ENCODE measurements around the gene NDUFA8.

The NDUFA8 gene

DNA sequence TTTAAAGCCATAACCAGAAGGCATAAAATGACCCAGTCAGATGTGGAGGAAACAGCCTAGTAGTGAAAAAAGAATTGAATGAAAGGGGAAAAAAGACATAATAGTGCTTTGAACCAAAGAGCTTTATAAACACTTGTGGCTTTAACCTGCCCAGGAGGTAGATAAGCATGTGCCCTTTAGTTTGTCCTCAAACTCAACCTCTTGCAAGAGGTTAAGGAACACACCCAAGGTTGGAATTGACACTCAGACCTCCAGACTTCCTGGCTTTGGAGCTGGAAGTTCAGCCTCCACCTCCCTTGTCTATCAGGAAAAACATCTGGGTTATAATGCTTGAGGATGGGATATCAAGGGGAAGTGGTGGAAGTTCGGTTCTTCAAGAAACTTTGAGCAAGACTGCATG is 16.3 kb downstream of the NDUFA8 start:
- no peak overlapping the region for H3K4me3 ChIP-seq (ENCODE audit: low read length)
- no peak for DNase-seq (ENCODE audit: low read depth, low spot score)

DNA sequence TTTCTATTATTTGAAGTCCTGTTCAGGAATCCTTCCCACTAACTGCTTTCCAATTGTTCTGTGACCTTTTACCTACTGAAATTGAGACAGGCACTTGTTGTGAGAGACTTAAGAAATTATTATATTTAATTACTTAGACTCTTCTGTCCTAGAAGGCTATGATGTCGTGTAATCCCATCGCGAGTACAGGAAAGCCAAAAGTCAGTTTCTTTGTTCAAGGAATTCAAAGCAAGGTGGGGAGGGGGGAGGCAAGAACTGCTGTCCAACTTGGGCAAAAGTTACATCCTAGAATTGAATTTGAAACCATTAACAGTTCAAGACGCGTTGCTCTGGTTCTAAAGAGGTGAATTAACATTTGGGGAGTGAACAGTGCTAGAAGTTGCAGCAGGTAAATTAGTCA is 17.9 kb downstream of the NDUFA8 start:
- no peak overlapping the region for H3K4me3 ChIP-seq (ENCODE audit: low read length)
- DNase-seq (ENCODE audit: low read depth, low spot score) = no peak

DNA sequence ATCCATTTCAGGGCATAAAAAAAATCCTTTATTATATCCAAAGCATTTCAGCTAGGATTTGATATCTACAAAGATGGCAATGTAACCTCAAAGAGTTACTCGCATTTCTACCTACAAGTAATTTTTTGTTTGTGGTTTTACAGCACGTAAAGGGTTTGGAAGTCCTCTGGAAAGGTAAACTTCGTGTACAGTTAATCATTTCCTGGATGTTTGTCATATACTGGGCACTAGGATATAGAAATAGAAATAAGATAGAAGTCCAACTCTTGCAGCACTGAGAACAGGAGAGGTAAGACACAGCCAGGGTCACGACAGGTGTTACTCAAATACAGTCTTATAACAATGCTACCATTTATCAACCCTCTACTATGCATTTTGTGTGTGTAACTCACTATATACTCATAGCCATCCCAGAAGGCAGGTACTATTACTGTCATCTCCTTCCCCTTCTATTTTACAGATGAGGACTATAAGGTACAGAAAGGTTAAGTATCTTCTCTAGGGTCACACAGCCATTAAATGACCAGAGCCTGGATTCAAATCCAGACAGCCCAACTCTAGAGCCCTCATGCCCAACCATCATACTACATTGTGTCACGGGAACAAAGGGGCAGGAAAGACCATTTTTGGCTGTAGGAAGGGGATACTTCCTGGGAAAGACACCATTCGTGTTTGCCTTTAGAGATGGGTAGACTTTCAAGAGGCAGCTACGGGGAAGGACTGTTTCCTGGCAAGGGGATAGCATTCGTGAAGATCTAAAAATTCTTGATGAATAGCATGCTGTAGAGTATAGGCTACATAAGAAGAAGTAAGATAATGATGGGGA is 19.0 kb downstream of the NDUFA8 start:
- no peak for DNase-seq (ENCODE audit: low read depth, low spot score)
- no peak overlapping the region for H3K4me3 ChIP-seq (ENCODE audit: low read length)

DNA sequence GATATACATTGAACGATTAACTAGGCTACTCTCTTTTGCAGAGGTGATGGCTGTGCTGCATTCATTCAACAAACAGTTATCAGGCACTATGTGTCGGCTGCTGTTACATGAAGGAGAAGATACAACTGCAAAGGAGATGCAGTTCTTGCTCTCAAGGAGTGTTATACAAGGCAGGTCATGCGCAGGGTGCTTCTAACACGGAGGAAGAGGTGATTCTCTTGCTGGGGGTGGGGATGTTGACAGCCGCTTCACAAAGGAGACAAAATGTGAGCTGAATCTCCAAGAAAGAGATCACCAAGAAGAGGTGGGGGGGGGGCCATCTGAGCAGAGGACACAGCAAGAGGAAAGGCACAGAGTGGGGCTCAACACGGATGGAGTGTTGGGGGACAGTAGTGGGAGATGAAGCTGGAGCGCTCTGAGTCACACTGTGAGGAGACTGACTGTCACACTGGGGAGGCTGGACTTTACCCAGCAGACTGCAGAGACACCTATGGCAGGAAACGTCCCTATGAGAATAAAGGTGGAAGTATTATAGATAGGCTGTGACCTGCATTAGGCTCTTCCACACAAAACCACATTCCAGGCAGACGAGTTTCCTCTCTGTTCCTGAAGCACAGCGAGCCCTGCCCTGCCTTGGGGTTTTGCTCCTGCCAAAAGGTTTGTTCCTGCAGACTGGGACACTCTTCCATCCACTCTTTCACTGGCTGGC is 20.9 kb downstream of the NDUFA8 start:
- no peak overlapping the region for H3K4me3 ChIP-seq (ENCODE audit: low read length)
- no peak for DNase-seq (ENCODE audit: low read depth, low spot score)

DNA sequence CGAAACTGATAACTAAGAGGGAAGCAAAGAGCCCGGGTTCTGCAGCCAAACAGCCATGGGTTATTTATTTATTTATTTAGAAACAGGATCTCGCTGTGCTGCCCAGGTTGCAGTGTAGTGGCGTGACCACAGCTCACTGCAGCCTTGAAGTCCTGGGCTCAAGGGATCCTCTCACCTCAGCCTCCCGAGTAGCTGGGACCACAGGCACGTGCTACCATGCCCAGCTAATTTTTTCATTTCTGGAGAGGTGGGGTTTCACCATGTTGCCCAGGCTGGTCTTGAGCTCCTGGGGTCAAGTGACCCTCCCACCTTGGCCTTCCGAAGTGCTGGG is 24.1 kb downstream of the NDUFA8 start:
- no peak for DNase-seq (ENCODE audit: low read depth, low spot score)
- H3K4me3 ChIP-seq (ENCODE audit: low read length) = no peak overlapping the region

DNA sequence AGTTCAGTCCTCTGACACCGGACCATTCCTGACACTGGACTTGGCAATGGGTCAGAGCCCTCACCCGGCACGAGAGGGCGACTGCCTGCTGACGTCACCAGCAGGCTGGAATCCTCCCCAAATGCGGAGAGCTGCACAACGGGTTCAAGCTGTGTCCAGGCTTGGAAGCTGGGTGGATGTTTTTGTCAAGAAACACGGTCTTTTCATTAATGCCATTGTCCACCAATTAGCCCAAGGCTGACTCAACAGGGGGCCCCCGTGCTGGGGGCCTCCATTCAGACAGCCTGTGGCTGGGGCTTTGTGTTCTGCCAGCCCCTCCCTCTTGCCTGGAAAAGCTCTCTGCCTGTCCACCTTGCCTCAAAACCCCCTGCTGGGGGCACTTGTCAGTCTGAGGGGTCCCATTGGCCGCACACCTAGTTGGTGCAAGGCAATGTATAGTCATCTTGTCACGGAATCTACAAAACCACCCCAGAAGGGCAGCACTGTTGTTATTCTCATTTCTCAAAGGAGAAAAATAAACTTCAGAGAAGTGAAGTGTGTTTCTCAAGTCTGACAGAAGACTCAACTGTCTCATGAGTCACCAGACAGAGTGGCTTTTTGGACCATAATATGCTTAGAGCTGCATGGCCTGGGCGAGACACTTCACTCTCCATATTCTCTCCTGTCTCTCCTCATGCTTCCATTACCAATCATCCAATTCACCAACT is 24.6 kb downstream of the NDUFA8 start:
- no peak for DNase-seq (ENCODE audit: low read depth, low spot score)
- H3K4me3 ChIP-seq (ENCODE audit: low read length) = no peak overlapping the region

DNA sequence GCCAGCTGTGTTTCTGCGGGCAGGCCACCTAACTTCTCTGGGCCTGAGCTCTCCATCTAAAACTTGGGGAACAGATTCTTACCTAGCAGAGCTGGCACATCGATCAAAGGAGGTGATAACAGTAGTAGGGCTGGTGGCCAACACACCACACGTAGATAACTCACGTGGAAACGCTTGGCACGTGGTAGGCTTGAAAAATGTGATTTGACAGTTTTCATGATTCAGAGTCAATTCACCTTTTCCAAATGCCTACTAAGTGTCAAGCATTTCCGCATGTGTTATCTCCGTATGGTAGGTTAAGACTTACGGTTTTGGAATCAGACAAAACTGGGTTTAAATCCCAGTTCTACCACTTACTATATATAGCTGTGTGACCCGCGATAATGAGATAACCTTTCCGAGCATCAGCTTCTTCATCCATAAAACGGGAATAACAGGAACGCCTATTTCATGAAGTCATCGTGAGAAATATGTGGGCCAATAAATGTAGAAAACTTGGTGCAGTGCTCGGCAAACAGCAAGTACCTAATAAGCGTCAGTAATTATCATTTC is 25.5 kb downstream of the NDUFA8 start:
- DNase-seq (ENCODE audit: low read depth, low spot score) = no peak

DNA sequence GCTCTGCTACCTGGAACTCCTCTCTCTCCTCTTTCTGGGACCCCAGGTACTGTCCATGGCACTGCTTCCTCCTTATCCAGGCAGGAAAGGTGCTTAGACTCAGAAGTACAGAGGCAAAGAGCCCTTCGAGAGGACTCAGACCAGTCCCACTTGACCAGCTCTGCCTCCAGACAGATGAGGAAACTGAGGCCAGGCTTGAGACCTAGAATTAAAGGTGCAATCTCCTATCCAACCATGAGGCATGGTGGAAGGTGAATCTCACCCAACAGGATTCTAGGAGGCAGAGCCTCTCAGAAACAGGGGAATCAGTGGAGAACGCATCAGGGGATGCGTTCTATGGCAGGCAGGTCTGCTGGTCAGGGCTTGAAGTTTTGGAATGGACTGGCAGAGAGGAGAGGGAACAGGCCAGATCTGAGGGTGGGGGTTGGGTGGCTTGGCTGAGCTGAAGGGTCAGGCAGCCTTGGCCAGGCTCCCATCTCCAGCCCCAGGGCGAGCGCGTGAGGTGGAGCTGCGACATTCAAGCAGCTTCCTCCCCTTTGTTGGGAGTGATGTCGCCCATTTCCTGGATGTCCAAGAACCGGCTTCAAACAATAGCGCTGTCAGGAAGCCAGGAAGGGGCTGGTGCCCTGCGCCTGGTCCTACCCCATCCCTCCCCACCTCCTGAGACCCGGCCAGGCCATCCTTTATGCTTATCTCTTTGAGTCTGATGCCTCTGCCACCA is 26.2 kb downstream of the NDUFA8 start:
- no peak for DNase-seq (ENCODE audit: low read depth, low spot score)
- no peak overlapping the region for H3K4me3 ChIP-seq (ENCODE audit: low read length)

More for the DNA sequence above, 25.5 kb downstream of the NDUFA8 start:
- no peak overlapping the region for H3K4me3 ChIP-seq (ENCODE audit: low read length)

DNA sequence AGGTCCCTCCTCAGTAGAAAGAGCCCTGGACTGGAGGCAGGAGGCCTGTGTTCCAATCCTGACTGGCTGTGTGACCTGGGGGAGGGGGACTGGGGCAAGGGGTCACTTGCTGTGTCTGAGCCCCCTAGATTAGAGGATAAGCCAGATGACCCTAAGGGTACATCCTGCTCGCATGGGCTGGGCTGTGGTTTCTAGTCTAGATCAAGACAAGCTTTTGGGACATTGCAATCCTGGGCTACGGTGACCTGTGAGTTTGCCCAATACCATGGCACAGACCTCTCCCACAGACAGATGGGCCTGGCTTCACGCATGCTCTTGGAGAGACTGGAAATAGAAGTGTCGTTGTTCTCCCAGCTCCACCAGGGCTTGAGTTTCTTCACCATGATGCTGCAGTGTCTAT is 27.0 kb downstream of the NDUFA8 start:
- DNase-seq (ENCODE audit: low read depth, low spot score) = no peak
- no peak overlapping the region for H3K4me3 ChIP-seq (ENCODE audit: low read length)

DNA sequence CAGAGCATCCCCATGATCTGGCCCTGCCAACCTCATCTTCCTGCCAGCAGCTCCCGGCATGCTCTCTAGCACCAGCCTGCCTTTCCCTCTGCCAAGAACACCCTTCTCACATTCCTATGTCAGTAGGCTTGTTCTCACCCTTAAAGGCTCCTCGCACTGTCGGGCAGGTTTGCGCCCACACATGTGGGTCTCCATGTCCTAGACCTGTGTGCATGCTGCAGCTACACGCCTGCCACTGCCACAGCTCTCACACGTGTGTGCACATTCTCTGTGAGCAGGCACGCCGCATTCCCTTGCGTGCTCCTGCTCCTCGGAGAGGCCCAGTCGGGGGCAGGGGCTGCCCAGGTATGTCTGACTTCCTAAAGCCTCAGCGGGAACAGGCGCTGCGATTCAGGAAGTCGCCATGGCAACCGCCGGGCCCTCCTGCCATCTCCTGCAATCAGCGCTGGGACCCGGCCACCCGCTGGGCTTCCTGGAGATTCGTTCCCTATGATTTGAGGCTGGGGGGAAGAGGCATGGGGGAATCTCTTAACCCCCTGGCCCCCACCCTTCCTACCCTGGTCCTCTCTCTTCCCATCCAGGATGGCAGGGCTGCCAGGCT is 28.1 kb downstream of the NDUFA8 start:
- DNase-seq (ENCODE audit: low read depth, low spot score) = no peak
- no peak overlapping the region for H3K4me3 ChIP-seq (ENCODE audit: low read length)

DNA sequence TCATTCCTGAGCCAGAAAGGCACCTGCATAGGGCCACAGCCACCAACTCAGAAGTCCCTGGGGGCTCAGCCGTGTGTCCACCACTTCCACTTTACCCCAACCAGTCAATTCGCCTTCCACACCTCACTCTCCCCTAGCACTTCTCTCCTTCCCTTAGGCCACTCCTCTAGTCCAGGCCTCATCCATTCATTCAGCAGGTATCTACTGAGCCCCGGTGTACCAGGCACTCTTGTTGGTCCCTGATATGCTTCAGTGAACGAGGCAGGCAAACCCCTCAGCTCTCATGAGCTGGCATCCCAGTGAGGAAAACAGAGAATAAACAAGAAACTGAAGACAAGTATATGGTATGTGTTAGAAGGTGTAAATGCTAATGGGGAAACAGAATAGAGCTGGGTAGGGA is 28.7 kb downstream of the NDUFA8 start:
- no peak overlapping the region for H3K4me3 ChIP-seq (ENCODE audit: low read length)
- no peak for DNase-seq (ENCODE audit: low read depth, low spot score)

DNA sequence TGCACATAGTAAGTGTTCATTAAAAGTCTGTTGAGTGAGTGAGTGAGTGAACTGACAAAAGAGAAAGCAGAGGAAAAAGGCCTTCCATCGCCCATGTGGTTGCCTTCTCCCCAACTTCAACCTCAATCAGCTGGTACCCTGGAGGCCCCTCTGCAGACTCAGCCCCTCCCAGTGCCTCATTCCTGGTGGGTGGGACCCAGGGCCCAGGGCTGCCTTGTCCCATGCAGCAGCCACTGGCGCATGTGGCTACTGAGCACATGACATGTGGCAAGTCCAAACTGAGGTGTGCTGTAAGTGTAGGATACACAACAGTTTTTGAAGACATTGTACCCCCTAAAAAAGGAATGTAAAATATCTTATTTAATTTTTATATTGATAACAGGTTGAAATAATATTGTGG is 29.6 kb downstream of the NDUFA8 start:
- no peak overlapping the region for H3K4me3 ChIP-seq (ENCODE audit: low read length)
- DNase-seq (ENCODE audit: low read depth, low spot score) = no peak

DNA sequence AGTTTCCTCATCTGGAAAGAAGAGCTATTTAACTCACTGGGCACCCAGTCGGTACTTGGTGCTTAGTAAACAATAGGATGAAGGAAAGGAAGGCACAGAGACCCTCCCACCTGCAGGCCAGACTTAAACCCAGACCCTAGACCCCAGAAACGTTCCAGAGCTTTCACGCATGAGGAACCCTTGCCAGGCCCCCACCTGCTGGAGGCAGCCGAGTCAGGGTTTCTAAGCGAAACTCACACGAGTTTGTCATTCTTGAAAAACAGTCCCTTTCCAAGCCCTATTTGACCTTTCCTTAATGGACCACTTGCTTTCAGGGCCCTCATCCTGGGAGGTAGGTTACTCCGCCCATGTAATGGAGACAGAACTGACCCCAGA is 30.6 kb downstream of the NDUFA8 start:
- H3K4me3 ChIP-seq (ENCODE audit: low read length) = no peak overlapping the region
- no peak for DNase-seq (ENCODE audit: low read depth, low spot score)

DNA sequence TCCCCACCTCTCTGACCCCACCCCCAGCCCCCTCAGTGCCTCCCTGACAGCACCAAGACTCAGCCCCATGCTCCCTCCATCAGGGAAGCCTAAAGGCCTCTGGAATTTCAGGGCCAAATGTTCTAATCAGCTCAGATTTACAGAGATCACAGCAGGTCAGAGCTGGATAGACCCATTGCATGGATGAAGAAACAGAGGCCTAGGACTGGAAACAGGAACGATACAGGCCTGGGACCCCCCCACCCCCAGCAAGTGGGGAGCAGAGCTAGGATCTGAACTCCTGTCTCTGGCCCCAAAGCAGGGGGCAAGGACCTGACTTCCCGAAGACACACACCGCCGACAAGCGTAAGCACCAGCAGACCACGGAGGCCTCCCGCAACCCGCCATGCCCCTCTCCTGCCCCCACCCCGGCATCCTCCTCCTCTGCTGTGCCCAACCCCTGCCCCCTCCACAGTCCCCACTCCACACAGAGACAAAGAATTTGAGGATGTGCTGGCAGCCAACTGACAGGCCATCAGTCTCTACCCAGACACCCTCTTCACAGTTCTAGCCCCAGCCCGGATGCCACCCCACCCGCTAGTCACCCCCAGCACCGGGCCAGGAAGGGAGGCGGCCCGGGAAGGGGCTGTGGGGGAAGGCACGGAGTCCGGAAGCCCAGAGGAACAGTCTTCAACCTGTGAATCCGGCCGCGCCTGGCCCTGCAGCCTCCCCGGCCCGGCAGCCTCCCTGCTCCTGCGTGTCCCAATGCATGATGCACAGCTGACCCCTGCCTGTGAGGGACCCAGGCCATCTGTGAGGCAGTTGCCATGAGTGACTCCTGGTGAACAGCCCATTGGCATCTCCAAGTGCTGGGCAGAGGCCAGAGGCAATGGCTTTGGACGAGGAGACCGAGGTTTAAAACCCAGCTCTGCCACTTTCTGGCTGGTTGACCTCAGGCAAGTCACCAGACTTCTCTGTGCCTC is 31.3 kb downstream of the NDUFA8 start:
- DNase-seq (ENCODE audit: low read depth, low spot score) = no peak
- H3K4me3 ChIP-seq (ENCODE audit: low read length) = no peak overlapping the region

DNA sequence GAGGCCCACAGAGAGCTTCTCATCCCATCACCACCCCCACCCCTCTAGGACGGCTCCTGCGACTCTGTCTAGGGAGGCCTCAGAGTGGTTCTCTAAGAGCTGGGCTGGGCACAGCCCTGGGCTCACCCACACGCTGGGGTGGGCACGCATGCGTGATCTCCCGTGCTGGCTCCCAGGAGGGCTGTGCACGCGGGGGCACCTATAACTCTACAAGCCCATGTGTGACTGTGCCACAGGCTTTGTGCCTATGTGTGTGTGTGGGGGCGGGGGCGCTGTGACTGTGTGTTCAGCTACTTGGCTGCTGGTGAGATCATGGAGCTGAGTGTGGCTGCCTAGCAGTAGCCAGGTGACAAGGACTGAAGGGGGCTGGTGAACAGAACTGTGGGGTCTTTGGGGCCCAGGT is 32.2 kb downstream of the NDUFA8 start:
- DNase-seq (ENCODE audit: low read depth, low spot score) = no peak
- no peak overlapping the region for H3K4me3 ChIP-seq (ENCODE audit: low read length)

DNA sequence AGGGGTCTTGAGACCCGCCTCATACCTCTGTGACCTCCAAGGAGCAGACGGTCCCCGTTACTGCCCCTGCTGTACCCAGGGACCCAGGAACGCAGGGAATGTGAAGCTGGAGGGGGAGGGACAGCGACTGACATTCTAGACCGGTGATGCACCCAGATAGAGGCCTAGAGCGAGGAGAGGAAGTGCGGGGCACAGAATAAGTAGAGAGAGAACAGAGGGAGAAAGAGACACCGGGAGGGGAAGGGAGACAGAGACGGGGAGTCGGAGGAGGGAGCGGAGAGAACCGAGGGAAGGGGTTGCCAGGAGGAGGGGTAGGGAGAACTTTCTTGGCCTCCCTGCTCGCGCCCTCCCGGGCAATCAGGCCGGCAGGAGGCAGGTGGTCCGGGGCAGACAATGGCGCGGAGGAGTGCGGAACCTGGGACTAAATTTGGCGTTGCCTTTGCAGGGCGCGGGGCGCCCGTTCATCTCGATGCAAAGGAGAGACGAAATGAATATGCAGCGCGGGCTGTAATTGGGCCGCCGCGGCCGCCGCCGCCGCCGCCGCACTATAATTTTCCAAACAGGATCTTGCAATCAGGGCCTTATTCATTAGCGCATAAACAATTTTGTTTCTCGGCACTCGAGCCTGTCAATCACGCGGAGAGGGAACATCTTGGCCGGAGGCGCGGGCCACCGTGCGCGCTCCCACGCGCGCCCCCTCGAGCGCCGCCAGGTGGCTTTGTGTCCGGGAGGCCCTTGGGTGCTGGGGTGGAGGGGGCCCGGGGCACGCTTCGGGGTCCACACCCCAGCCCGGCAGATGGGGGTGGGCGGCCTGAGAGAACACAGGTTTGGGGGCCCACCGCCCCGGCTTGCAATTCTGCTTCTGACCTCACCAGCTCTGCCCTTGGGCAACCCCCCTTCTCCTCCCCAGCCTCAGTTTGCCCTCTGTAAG is 33.0 kb downstream of the NDUFA8 start:
- DNase-seq (ENCODE audit: low read depth, low spot score) = no peak

More for the DNA sequence above, 33.0 kb downstream of the NDUFA8 start:
- no peak overlapping the region for H3K4me3 ChIP-seq (ENCODE audit: low read length)

Data from Jurkat, Clone E6-1 (cell line).